ENCODE measurements around the gene PCDHGA9. TPM values are rescaled to one million over a fixed set of nuclear protein-coding genes. Genes with fewer than 3 reads are reported as not detected.

PCDHGA9 gene
- total and polyA plus RNA-seq, 3 experiments from 2014 or later: 0.09 TPM; not detected in 2

GRCh38 chr5:141439411-141440141, 37.0 kb downstream of the PCDHGA9 start:
- Histone ChIP-seq H3K27me3 (ENCODE audit: insufficient read depth, low read length, poor library complexity, severe bottlenecking) (no peaks in the 10 kb centered on the region), H3K9me3 (ENCODE audit: low read length) (no peaks in the 10 kb centered on the region), H3K4me1 (ENCODE audit: insufficient read depth, low read length) (no peaks in the 10 kb centered on the region), H3K4me3 (ENCODE audit: low read length) (no peak overlapping the region), H3K36me3 (ENCODE audit: insufficient read depth, low read length) (no peaks in the 10 kb centered on the region), H3K27ac (ENCODE audit: low read depth, low read length) (no peak overlapping the region)
- Mint-ChIP-seq H3K4me1 (no peaks in the 10 kb centered on the region), H3K36me3 (no peaks in the 10 kb centered on the region), H3K9me3 (peaks cover 0 to 12% (median 6%) of the 10 kb centered on the region in 5 donors), H3K4me3 (no peak overlapping the region), H3K27ac (no peak overlapping the region), H3K27me3 (peaks cover 17 to 31% of the 10 kb centered on the region in 2 donors)
- no peak for DNase-seq
- POLR2A ChIA-PET: no interaction called here
- CTCF ChIA-PET: no interaction called here

GRCh38 chr5:141440341-141440740, 37.8 kb downstream of the PCDHGA9 start:
- no peak overlapping the region for H3K4me3 ChIP-seq (ENCODE audit: low read length)
- Mint-ChIP-seq H3K4me3 (no peak overlapping the region), H3K27ac (no peak overlapping the region), H3K4me1 (no peaks in the 10 kb centered on the region), H3K27me3 (peaks cover 15 to 25% of the 10 kb centered on the region in 2 donors), H3K36me3 (no peaks in the 10 kb centered on the region), H3K9me3 (peaks cover 0 to 12% (median 6%) of the 10 kb centered on the region in 5 donors)
- no peaks in the 10 kb centered on the region for H3K27me3 ChIP-seq (ENCODE audit: insufficient read depth, low read length, poor library complexity, severe bottlenecking)
- H3K9me3 ChIP-seq (ENCODE audit: low read length): no peaks in the 10 kb centered on the region
- POLR2A ChIA-PET: no interaction called here
- DNase-seq: no peak
- H3K36me3 ChIP-seq (ENCODE audit: insufficient read depth, low read length): no peaks in the 10 kb centered on the region
- CTCF ChIA-PET: no interaction called here
- no peak overlapping the region for H3K27ac ChIP-seq (ENCODE audit: low read depth, low read length)
- H3K4me1 ChIP-seq (ENCODE audit: insufficient read depth, low read length): no peaks in the 10 kb centered on the region

- Mint-ChIP-seq H3K4me3 (no peak overlapping the region), H3K27ac (no peak overlapping the region), H3K9me3 (peaks cover 0 to 12% (median 6%) of the 10 kb centered on the region in 5 donors), H3K4me1 (no peaks in the 10 kb centered on the region), H3K36me3 (no peaks in the 10 kb centered on the region), H3K27me3 (peaks cover 12 to 26% of the 10 kb centered on the region in 2 donors)
- no peaks in the 10 kb centered on the region for H3K36me3 ChIP-seq (ENCODE audit: insufficient read depth, low read length)
- DNase-seq: no peak
- H3K4me1 ChIP-seq (ENCODE audit: insufficient read depth, low read length): no peaks in the 10 kb centered on the region
- H3K27me3 ChIP-seq (ENCODE audit: insufficient read depth, low read length, poor library complexity, severe bottlenecking): no peaks in the 10 kb centered on the region
- ChIA-PET CTCF (no interaction called here), POLR2A (no interaction called here)
- H3K9me3 ChIP-seq (ENCODE audit: low read length): no peaks in the 10 kb centered on the region
- H3K27ac ChIP-seq (ENCODE audit: low read depth, low read length): no peak overlapping the region
- H3K4me3 ChIP-seq (ENCODE audit: low read length): no peak overlapping the region
Observed at GRCh38 chr5:141441571-141442170, 39.1 kb downstream of the PCDHGA9 start.

Other genes with a start within 250 kb of the PCDHGA9 start
Only the 30 nearest of the 37 such genes appear.
- gene PCDHB9, start 215.6 kb upstream of the PCDHGA9 start, total RNA-seq: not detected
- gene PCDHB9, start 215.6 kb upstream of the PCDHGA9 start, polyA plus RNA-seq: not detected
- gene PCDHB10, start 210.4 kb upstream of the PCDHGA9 start, total RNA-seq: not detected
- gene PCDHB10, start 210.4 kb upstream of the PCDHGA9 start, polyA plus RNA-seq: not detected
- gene PCDHB11, start 203.2 kb upstream of the PCDHGA9 start, total RNA-seq: not detected
- gene PCDHB11, start 203.2 kb upstream of the PCDHGA9 start, polyA plus RNA-seq: not detected
- gene PCDHB12, start 194.1 kb upstream of the PCDHGA9 start, total RNA-seq: not detected
- gene PCDHB12, start 194.1 kb upstream of the PCDHGA9 start, polyA plus RNA-seq: not detected
- gene PCDHB13, start 188.9 kb upstream of the PCDHGA9 start, total RNA-seq: under 1 TPM in 1 of 2 experiments, not detected in 1; 0.04 TPM
- gene PCDHB13, start 188.9 kb upstream of the PCDHGA9 start, polyA plus RNA-seq: not detected
- under 1 TPM in 1 of 2 experiments, not detected in 1; 0.09 TPM for gene PCDHB14, start 179.4 kb upstream of the PCDHGA9 start, total RNA-seq
- not detected for gene PCDHB14, start 179.4 kb upstream of the PCDHGA9 start, polyA plus RNA-seq
- gene PCDHB15, start 157.4 kb upstream of the PCDHGA9 start, total RNA-seq: not detected
- not detected for gene PCDHB15, start 157.4 kb upstream of the PCDHGA9 start, polyA plus RNA-seq
- gene SLC25A2, start 98.7 kb upstream of the PCDHGA9 start, total RNA-seq: under 1 TPM; 0.31 to 0.35 TPM
- gene SLC25A2, start 98.7 kb upstream of the PCDHGA9 start, polyA plus RNA-seq: not detected
- gene TAF7, start 82.0 kb upstream of the PCDHGA9 start, total RNA-seq: 10 to 100 TPM; 70.9 to 72.2 TPM
- gene TAF7, start 82.0 kb upstream of the PCDHGA9 start, polyA plus RNA-seq: 196 TPM
- under 1 TPM; 0.07 to 0.09 TPM for gene PCDHGA1, start 72.3 kb upstream of the PCDHGA9 start, total RNA-seq
- gene PCDHGA1, start 72.3 kb upstream of the PCDHGA9 start, polyA plus RNA-seq: not detected
- under 1 TPM in 1 of 2 experiments, not detected in 1; 0.07 TPM for gene PCDHGA2, start 64.0 kb upstream of the PCDHGA9 start, total RNA-seq
- not detected for gene PCDHGA2, start 64.0 kb upstream of the PCDHGA9 start, polyA plus RNA-seq
- gene PCDHGA3, start 58.9 kb upstream of the PCDHGA9 start, total RNA-seq: not detected
- gene PCDHGA3, start 58.9 kb upstream of the PCDHGA9 start, polyA plus RNA-seq: not detected
- not detected for gene PCDHGB1, start 52.7 kb upstream of the PCDHGA9 start, total RNA-seq
- gene PCDHGB1, start 52.7 kb upstream of the PCDHGA9 start, polyA plus RNA-seq: not detected
- under 1 TPM; 0.09 to 0.16 TPM for gene PCDHGA4, start 47.8 kb upstream of the PCDHGA9 start, total RNA-seq
- not detected for gene PCDHGA4, start 47.8 kb upstream of the PCDHGA9 start, polyA plus RNA-seq
- under 1 TPM; 0.33 to 0.40 TPM for gene PCDHGB2, start 42.8 kb upstream of the PCDHGA9 start, total RNA-seq
- gene PCDHGB2, start 42.8 kb upstream of the PCDHGA9 start, polyA plus RNA-seq: 0.09 TPM
- under 1 TPM; 0.09 to 0.11 TPM for gene PCDHGA5, start 38.6 kb upstream of the PCDHGA9 start, total RNA-seq
- not detected for gene PCDHGA5, start 38.6 kb upstream of the PCDHGA9 start, polyA plus RNA-seq
- under 1 TPM; 0.18 to 0.28 TPM for gene PCDHGB3, start 32.5 kb upstream of the PCDHGA9 start, total RNA-seq
- not detected for gene PCDHGB3, start 32.5 kb upstream of the PCDHGA9 start, polyA plus RNA-seq
- under 1 TPM; 0.15 to 0.22 TPM for gene PCDHGA6, start 28.9 kb upstream of the PCDHGA9 start, total RNA-seq
- gene PCDHGA6, start 28.9 kb upstream of the PCDHGA9 start, polyA plus RNA-seq: 0.06 TPM
- under 1 TPM in 1 of 2 experiments, not detected in 1; 0.09 TPM for gene PCDHGA7, start 20.0 kb upstream of the PCDHGA9 start, total RNA-seq
- gene PCDHGA7, start 20.0 kb upstream of the PCDHGA9 start, polyA plus RNA-seq: not detected
- under 1 TPM in 1 of 2 experiments, not detected in 1; 0.13 TPM for gene PCDHGB4, start 15.1 kb upstream of the PCDHGA9 start, total RNA-seq
- gene PCDHGB4, start 15.1 kb upstream of the PCDHGA9 start, polyA plus RNA-seq: 0.08 TPM
- gene PCDHGA8, start 10.1 kb upstream of the PCDHGA9 start, total RNA-seq: under 1 TPM in 1 of 2 experiments, not detected in 1; 0.04 TPM
- gene PCDHGA8, start 10.1 kb upstream of the PCDHGA9 start, polyA plus RNA-seq: not detected
- under 1 TPM; 0.22 to 0.27 TPM for gene PCDHGB5, start 4.8 kb upstream of the PCDHGA9 start, total RNA-seq
- 0.14 TPM for gene PCDHGB5, start 4.8 kb upstream of the PCDHGA9 start, polyA plus RNA-seq
- gene PCDHGB6, start 5.2 kb downstream of the PCDHGA9 start, total RNA-seq: under 1 TPM; 0.11 to 0.13 TPM
- 0.25 TPM for gene PCDHGB6, start 5.2 kb downstream of the PCDHGA9 start, polyA plus RNA-seq
- under 1 TPM; 0.16 to 0.20 TPM for gene PCDHGA10, start 10.2 kb downstream of the PCDHGA9 start, total RNA-seq
- 0.07 TPM for gene PCDHGA10, start 10.2 kb downstream of the PCDHGA9 start, polyA plus RNA-seq
- under 1 TPM in 1 of 2 experiments, not detected in 1; 0.11 TPM for gene PCDHGB7, start 14.9 kb downstream of the PCDHGA9 start, total RNA-seq
- gene PCDHGB7, start 14.9 kb downstream of the PCDHGA9 start, polyA plus RNA-seq: not detected
- gene PCDHGA11, start 18.3 kb downstream of the PCDHGA9 start, total RNA-seq: under 1 TPM in 1 of 2 experiments, not detected in 1; 0.13 TPM
- 0.09 TPM for gene PCDHGA11, start 18.3 kb downstream of the PCDHGA9 start, polyA plus RNA-seq
- under 1 TPM in 1 of 2 experiments, not detected in 1; 0.09 TPM for gene PCDHGA12, start 27.7 kb downstream of the PCDHGA9 start, total RNA-seq
- not detected for gene PCDHGA12, start 27.7 kb downstream of the PCDHGA9 start, polyA plus RNA-seq
- gene PCDHGC3, start 73.2 kb downstream of the PCDHGA9 start, total RNA-seq: under 1 TPM; 0.11 to 0.15 TPM
- not detected for gene PCDHGC3, start 73.2 kb downstream of the PCDHGA9 start, polyA plus RNA-seq
- gene PCDHGC4, start 82.3 kb downstream of the PCDHGA9 start, total RNA-seq: not detected
- gene PCDHGC4, start 82.3 kb downstream of the PCDHGA9 start, polyA plus RNA-seq: not detected
- gene PCDHGC5, start 86.3 kb downstream of the PCDHGA9 start, total RNA-seq: not detected
- not detected for gene PCDHGC5, start 86.3 kb downstream of the PCDHGA9 start, polyA plus RNA-seq

All from CD8-positive, alpha-beta memory T cell (primary cell).